Naive thymus-derived CD8-positive, alpha-beta T cell (primary cell): ENCODE results near the gene APOB. TPM values are rescaled to one million over a fixed set of nuclear protein-coding genes. Genes with fewer than 3 reads are reported as not detected.

Source experiments
- ATAC-seq, 2 donors: fragments of 150-1000 bp; cut with Tn5 transposase in 1 of 2; sonication (Bioruptor Pico), chemical (Tn5 transposase) in 1 of 2; 1 replicate in 1 of 2; 2 replicates in 1 of 2; pipeline ENCODE4 v1.10.0; 2021; ENCODE audit warnings: mild to moderate bottlenecking in 2 of 2, moderate library complexity in 2 of 2
- POLR2A ChIA-PET: fragments of 350-600 bp; sonication (Branson Sonifier 250); formaldehyde crosslinking; loops from one replicate; lab custom pipeline; 2021; ENCODE audit warnings: antibody characterized with exemption; lab: Charles Lee
- DNase-seq, 10 donors: peaks; one replicate each; pipeline versions ENCODE4 v3.0.0 to v3.0.0-alpha.2; 2020 to 2022
- H3K27ac Mint-ChIP-seq, 10 donors: one replicate each; pipeline ENCODE4 v1.8.0; 2020 to 2022; ENCODE audit warnings: mild to moderate bottlenecking in 10 of 10, mixed read lengths in 10 of 10, moderate library complexity in 4 of 10, inconsistent platforms in 1 of 10
- H3K27me3 Mint-ChIP-seq, 5 donors: one replicate each; pipeline ENCODE4 v1.8.0; 2021 to 2022; ENCODE audit warnings: mixed read lengths in 5 of 5
- H3K36me3 Mint-ChIP-seq, 3 donors: one replicate each; pipeline ENCODE4 v1.8.0; 2020 to 2022; ENCODE audit warnings: mixed read lengths in 3 of 3, mild to moderate bottlenecking in 2 of 3, inconsistent platforms in 1 of 3
- H3K4me1 Mint-ChIP-seq, 4 donors: one replicate each; pipeline ENCODE4 v1.8.0; 2021 to 2022; ENCODE audit warnings: mixed read lengths in 4 of 4
- H3K4me3 Mint-ChIP-seq, 10 donors: one replicate each; pipeline ENCODE4 v1.8.0; 2020 to 2022; ENCODE audit warnings: mild to moderate bottlenecking in 10 of 10, mixed read lengths in 10 of 10, moderate library complexity in 6 of 10, inconsistent platforms in 1 of 10
- H3K9me3 Mint-ChIP-seq, 9 donors: one replicate each; pipeline ENCODE4 v1.8.0; 2020 to 2022; ENCODE audit warnings: mixed read lengths in 9 of 9, mild to moderate bottlenecking in 3 of 9, inconsistent platforms in 1 of 9, moderate library complexity in 1 of 9
- polyA plus RNA-seq, 3 donors: library from polyadenylated mRNA; unstranded; fragments of 300-500 nt; fragmentation: Illumina TruSeq; gene quantifications; one replicate each; pipeline ENCODE4 v1.2.3, GENCODE V29; 2021
- total RNA-seq, 8 experiments: library from RNA in 2 of 8; stranded (reverse) in 2 of 8; gene quantifications; one replicate each; pipeline ENCODE4 v1.2.3 and lab custom pipeline; 2021 to 2026

The APOB gene
- total and polyA plus RNA-seq, 5 experiments from 2014 or later: not detected

DNA sequence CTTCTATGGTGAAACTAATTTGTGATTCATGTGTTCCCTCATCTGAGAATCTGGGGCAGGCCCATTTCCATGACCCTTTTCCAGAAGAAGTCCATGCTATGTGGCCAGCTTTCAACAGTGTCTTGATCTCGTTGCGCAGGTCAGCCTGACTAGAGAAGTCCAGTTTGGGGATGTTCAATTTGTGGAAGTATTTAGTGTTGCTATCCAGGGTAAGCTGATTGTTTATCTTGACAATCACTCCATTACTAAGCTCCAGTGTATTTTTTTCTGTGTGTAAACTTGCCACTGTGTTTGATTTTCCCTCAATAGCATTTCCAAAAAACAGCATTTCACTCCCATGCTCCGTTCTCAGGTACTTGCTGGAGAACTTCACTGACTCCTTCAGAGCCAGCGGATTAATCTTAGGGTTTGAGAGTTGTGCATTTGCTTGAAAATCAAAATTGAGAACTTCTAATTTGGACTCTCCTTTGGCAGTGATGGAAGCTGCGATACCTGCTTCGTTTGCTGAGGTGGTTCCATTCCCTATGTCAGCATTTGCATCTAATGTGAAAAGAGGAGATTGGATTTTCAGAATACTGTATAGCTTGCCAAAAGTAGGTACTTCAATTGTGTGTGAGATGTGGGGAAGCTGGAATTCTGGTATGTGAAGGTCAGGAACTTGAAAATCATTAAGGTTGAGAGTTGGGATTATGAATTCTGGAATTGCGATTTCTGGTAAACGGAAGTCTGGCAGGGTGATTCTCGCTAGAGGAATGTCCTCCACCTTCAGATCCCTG, 35.7 kb downstream of the APOB start:
- DNase-seq: no peak
- Mint-ChIP-seq H3K4me1 (no peaks in the 10 kb centered on the region), H3K36me3 (no peaks in the 10 kb centered on the region), H3K27me3 (peaks cover 2 to 30% (median 7%) of the 10 kb centered on the region in 5 donors), H3K4me3 (no peak overlapping the region), H3K27ac (no peak overlapping the region), H3K9me3 (no peaks in the 10 kb centered on the region)
- POLR2A ChIA-PET: no interaction called here
- no peak for ATAC-seq

DNA sequence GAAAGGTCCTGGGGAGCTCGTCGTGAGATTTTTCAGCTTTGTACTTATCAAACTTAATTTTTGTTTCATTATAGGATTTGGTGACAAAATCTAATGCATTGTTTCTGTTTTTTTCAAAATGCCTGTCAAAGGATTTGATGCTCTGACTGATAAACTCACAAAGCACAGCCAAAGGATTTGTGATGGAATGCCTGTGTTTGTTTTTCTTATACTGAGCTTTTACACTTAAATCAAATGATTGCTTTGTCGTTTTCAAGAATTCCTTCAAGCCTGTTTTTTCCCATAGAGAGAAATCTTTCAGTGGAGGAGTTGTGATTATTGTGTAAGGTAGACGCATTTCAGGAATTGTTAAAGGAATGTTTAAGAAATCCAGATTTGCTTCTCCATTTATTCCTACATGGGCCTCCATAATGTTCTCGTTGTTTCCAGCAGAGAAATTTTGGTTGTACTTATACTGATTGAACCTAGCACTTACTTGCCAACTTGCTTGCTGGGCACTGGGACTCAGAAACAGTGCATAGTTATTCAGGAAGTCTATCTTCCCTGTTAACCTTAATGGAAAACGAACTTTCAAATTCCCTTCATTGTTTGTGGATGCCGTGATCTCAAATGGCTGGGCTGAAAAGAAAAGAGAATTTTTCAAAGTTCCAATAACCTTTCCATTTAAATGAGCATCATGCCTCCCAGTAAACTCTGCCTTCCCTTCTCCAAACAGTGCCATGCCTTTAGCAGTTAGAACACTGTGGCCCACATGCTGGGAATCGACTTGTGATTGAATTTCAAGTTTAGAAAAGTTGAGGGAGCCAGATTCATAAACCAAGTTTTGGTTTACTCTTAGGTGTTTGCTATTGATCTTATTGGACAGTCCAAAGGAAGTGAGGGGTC, 36.5 kb downstream of the APOB start:
- Mint-ChIP-seq H3K27ac (no peak overlapping the region), H3K4me1 (no peaks in the 10 kb centered on the region), H3K36me3 (no peaks in the 10 kb centered on the region), H3K9me3 (no peaks in the 10 kb centered on the region), H3K27me3 (peaks cover 3 to 34% (median 7%) of the 10 kb centered on the region in 5 donors), H3K4me3 (no peak overlapping the region)
- DNase-seq: no peak
- POLR2A ChIA-PET: no interaction called here
- ATAC-seq: no peak

DNA sequence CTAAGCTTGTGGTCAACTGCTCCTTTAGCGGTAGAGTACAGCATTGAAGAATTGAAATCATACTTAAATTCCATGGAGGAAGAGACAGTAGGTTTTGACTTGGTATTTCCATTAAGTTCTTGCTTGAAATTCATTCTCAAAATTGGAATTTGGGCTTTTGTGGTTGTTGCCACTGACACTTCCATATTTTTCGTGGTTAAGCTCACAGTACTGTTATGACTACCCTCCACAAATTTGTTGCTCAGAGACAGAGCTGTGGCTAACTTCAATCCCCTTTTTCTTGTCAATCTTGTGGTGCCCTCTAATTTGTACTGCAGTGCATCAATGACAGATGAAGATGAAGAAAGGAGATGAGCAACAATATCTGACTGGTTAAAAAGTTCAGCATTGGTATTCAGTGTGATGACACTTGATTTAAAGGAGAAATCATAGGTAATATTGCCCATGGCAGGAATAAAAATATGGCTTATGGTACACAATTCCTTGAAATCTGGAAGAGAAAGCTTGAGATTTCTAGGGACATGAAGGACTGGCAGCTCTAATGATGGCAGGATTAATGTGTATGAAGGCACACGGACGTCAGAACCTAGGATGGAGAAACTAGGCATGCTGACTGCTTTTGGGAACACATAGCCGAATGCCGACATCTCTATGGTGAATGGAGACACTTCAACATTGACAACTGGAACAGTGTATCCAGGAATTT, 37.3 kb downstream of the APOB start:
- peaks cover 3 to 37% (median 5%) of the 10 kb centered on the region in 5 donors for H3K27me3 Mint-ChIP-seq
- H3K36me3 Mint-ChIP-seq: no peaks in the 10 kb centered on the region
- POLR2A ChIA-PET: no interaction called here
- H3K27ac Mint-ChIP-seq: no peak overlapping the region
- ATAC-seq: no peak
- H3K4me1 Mint-ChIP-seq: no peaks in the 10 kb centered on the region
- no peaks in the 10 kb centered on the region for H3K9me3 Mint-ChIP-seq
- H3K4me3 Mint-ChIP-seq: no peak overlapping the region
- no peak for DNase-seq

DNA sequence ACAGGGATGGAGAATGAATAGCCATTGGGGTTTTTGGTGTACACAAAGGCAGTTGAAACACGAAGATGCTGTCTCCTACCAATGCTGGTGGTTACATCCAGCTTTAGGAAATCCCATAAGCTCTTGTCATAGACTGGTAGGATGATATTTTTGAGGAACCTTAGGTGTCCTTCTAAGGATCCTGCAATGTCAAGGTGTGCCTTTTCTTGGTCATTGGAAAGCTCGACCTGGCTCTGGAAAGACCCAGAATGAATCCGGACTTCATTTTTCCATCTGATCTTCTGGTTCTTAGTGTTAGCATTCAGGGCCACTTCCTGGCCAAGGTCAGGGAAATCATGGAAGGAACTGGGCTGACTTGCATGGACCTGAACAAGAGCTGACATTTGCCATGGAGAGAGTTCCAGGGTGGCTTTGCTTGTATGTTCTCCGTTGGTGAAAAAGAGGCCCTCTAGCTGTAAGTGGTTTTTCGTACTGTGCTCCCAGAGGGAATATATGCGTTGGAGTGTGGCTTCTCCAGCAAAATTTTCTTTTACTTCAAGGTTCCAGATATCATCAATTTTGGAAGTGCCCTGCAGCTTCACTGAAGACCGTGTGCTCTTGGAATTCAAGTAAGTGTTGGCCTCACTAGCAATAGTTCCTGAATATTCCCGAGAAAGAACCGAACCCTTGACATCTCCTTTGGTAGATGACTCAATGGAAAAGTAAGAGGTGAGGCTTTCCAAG, 38.0 kb downstream of the APOB start:
- Mint-ChIP-seq H3K27me3 (peaks cover 2 to 44% (median 9%) of the 10 kb centered on the region in 5 donors), H3K4me1 (no peaks in the 10 kb centered on the region), H3K27ac (no peak overlapping the region), H3K9me3 (no peaks in the 10 kb centered on the region), H3K4me3 (no peak overlapping the region), H3K36me3 (no peaks in the 10 kb centered on the region)
- ATAC-seq: no peak
- no peak for DNase-seq
- POLR2A ChIA-PET: no interaction called here

DNA sequence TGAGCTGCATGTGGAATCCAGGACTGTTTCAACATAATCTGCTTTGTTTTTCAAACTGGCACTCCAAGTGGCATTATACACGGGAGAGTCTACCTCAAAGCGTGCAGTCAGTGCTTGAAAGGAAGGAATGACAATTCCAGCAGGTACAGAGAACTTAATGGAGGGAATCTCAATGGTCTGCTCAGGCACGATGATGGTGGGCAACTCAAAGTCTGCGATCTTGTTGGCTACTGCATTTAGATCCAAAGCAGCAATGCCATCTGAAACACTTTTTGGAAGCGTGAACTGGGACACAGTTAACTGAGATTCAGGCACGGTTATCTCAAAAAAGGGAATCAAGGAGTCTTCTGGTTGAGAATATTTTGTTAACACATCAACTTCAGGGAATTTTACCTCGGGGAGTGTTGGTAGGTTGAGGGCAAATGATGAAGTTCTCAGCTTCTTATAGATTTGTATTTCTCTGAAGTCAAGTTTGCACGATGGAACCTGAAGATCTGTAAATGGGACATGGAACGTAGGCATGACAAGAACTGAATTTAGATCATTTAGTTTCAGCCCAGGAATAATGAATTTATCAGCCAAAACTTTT, 38.7 kb downstream of the APOB start:
- peaks cover 2 to 44% (median 9%) of the 10 kb centered on the region in 5 donors for H3K27me3 Mint-ChIP-seq
- no peaks in the 10 kb centered on the region for H3K36me3 Mint-ChIP-seq
- POLR2A ChIA-PET: no interaction called here
- H3K27ac Mint-ChIP-seq: no peak overlapping the region
- ATAC-seq (no peak), DNase-seq (no peak)
- no peaks in the 10 kb centered on the region for H3K4me1 Mint-ChIP-seq
- no peaks in the 10 kb centered on the region for H3K9me3 Mint-ChIP-seq
- H3K4me3 Mint-ChIP-seq: no peak overlapping the region

- peaks cover 2 to 44% (median 9%) of the 10 kb centered on the region in 5 donors for H3K27me3 Mint-ChIP-seq
- no peak for DNase-seq
- no peaks in the 10 kb centered on the region for H3K9me3 Mint-ChIP-seq
- no peaks in the 10 kb centered on the region for H3K36me3 Mint-ChIP-seq
- no peaks in the 10 kb centered on the region for H3K4me1 Mint-ChIP-seq
- H3K4me3 Mint-ChIP-seq: no peak overlapping the region
- POLR2A ChIA-PET: no interaction called here
- no peak overlapping the region for H3K27ac Mint-ChIP-seq
- no peak for ATAC-seq
Observed at GRCh38 chr2:21004181-21004572, 39.7 kb downstream of the APOB start.

GRCh38 chr2:21003572-21004180, 40.2 kb downstream of the APOB start:
- no peaks in the 10 kb centered on the region for H3K9me3 Mint-ChIP-seq
- no peak overlapping the region for H3K27ac Mint-ChIP-seq
- no peaks in the 10 kb centered on the region for H3K4me1 Mint-ChIP-seq
- DNase-seq (no peak), ATAC-seq (no peak)
- POLR2A ChIA-PET: no interaction called here
- no peaks in the 10 kb centered on the region for H3K36me3 Mint-ChIP-seq
- peaks cover 2 to 44% (median 9%) of the 10 kb centered on the region in 5 donors for H3K27me3 Mint-ChIP-seq
- H3K4me3 Mint-ChIP-seq: no peak overlapping the region

- ATAC-seq (no peak), DNase-seq (no peak)
- POLR2A ChIA-PET: no interaction called here
- Mint-ChIP-seq H3K4me3 (no peak overlapping the region), H3K27ac (no peak overlapping the region), H3K27me3 (peaks cover 0 to 44% (median 5%) of the 10 kb centered on the region in 5 donors), H3K36me3 (no peaks in the 10 kb centered on the region), H3K9me3 (no peaks in the 10 kb centered on the region), H3K4me1 (no peaks in the 10 kb centered on the region)
Observed at GRCh38 chr2:21002814-21003192, 41.1 kb downstream of the APOB start.

GRCh38 chr2:21001988-21002813, 41.7 kb downstream of the APOB start:
- POLR2A ChIA-PET: no interaction called here
- H3K4me1 Mint-ChIP-seq: no peaks in the 10 kb centered on the region

GRCh38 chr2:21001225-21001946, 42.5 kb downstream of the APOB start:
- no peaks in the 10 kb centered on the region for H3K36me3 Mint-ChIP-seq

More at GRCh38 chr2:21001988-21002813, 41.7 kb downstream of the APOB start:
- no peak overlapping the region for H3K27ac Mint-ChIP-seq
- peaks cover 0 to 44% (median 4%) of the 10 kb centered on the region in 5 donors for H3K27me3 Mint-ChIP-seq
- no peak for DNase-seq
- no peaks in the 10 kb centered on the region for H3K36me3 Mint-ChIP-seq
- no peak for ATAC-seq
- H3K9me3 Mint-ChIP-seq: no peaks in the 10 kb centered on the region
- no peak overlapping the region for H3K4me3 Mint-ChIP-seq

More at GRCh38 chr2:21001225-21001946, 42.5 kb downstream of the APOB start:
- DNase-seq (no peak), ATAC-seq (no peak)
- H3K4me3 Mint-ChIP-seq: no peak overlapping the region
- POLR2A ChIA-PET: no interaction called here
- no peaks in the 10 kb centered on the region for H3K9me3 Mint-ChIP-seq
- no peak overlapping the region for H3K27ac Mint-ChIP-seq
- H3K27me3 Mint-ChIP-seq: peaks cover 0 to 37% (median 4%) of the 10 kb centered on the region in 5 donors
- H3K4me1 Mint-ChIP-seq: no peaks in the 10 kb centered on the region
